NCI-H1092 (cell line): ENCODE data around the gene EIF1AD.
"Not testable (repeated sequence)": the region's sequence is repeated elsewhere in the genome, so short reads cannot be mapped to it uniquely, and the experiment has no call there.

Experiments
- DNase-seq: peaks from one replicate; lab custom pipeline; 2025; lab: John Stamatoyannopoulos, UW

The EIF1AD gene, protein sequence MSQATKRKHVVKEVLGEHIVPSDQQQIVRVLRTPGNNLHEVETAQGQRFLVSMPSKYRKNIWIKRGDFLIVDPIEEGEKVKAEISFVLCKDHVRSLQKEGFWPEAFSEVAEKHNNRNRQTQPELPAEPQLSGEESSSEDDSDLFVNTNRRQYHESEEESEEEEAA

DNA sequence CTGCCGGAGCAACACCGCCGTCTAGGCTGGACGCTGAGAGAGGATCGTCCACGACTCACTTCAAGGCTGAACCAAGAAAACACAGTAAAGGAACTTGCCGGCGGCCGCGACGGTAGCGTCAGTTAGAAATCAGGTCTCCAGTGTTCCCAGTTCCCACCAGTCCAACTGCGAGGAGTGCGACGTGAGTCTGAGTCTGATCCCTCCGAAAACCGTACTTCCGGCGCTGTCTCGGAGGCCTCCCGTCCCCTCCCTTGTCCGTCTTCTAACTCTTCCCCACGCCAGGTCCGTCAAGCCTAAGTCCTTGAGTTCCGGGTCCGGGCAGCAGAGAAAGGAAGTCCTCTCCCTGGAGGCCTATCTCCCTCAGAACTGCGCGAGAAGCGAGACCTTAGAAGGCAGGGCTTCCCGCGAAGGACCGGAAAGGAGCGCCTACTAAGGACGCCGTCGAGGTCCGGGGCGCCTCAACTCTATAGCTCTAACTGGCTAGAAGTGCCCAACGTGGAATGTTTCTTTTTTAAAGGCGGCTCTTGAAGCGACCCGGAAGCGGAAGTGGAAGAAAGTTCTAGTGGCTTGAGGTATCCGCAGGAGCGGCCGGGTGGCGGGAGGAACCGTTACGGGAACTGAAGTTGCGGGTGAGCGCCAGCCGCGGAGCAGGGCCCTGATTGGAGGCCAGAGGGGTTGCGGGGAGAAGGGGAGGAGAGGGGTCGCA, at the start of gene EIF1AD, which contains the start of gene BANF1:
EIF1AD (minus strand) TSS at position 216 of the 706 bp plus-strand sequence. CDS start 1,768 bp downstream, outside the sequence.
BANF1 (plus strand) TSS at position 562 of the 706 bp plus-strand sequence. CDS start 748 bp downstream, outside the sequence.
- peak; percentile 97 for DNase-seq

DNA sequence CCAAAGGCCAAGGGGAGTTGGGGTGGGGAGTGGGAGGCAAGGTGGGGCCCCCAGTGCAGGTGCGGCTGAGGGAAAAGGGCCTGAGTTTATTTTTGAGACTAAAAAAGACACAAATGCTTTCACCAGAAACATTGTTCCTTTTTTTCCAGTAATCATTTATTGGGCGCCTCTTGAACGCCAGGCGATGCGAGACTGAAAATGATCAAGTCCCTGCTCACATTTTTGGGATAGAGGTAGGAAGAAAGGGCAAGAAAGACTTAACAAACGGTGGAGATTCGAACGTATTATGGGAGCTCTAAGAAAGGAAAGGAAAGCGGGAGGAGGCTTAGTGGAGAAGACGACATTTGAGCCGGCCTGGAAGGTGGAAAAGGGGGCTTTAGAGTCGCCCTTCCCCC, 49.4 kb upstream of the EIF1AD start:
- DNase-seq = no peak

DNA sequence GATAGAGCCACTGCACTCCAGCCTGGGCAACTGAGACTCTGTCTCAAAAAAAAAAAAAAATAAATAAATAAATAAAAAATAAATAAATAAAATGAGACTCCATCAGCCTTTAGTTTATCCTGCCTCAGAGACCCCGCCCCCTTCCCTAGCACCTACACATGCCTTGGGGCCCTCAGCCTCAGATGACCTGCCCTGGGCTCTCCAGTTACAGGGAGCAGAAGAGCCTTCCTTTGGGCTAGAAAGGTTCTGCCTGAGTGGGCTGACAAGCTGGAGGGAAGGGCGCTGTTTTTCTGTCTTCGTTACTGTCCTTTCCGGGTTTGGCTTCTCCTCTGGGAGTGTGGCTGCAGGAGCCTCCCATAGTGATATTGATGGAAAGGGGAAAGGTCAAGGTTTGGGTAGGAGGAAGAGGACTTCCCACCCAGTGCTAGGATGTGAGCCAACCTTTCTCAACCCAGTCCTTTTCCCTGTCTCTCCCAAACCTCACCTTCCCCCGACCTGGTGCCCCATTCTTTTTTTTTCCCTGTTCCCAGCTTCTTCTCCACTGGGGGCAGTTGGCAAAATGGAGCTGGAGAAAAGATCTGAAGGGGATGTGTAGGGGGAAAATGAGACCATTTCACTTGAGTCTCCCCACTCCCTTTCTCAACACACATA, 48.7 kb upstream of the EIF1AD start:
- no peak for DNase-seq

DNA sequence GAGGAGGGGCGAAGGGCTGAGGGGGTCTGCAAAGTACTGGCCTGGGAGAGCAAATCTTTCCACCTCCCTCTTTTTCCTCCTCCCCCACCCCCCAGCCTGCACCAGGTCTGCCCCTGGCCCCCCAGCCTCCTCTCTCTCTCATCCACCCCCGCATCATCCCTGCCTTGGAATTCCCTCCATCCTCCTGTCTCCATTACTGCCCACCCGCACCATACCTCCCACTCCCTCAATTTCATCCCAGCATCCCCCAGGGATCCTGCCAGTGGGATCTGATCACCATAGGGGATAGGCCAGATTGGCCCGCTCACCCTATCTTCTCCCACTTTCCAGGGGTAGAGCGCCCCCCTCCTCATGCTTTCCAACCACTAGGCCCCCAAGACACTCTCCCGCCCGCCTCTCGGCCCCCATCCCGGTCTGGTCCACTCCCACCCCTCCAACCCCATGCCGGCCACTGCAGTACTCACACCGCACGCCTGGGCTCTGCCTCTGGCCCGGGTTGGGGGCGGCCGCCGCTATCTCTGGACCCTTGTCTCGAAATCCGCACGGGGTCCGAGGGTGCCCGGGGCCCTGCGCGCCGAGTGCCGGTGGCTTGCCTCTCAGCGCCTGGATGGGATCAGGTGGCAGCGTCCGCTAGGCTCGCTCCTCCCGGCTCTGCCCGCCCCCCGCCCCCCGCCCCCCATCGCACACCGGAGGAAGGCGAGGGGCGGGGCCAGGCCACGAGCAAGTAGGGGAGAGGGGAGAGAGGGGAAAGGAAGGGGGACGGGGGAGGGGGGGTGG, 46.8 kb upstream of the EIF1AD start, which contains the start of gene GAL3ST3:
GAL3ST3 (minus strand) TSS at position 615 of the 777 bp plus-strand sequence. CDS start 3,746 bp downstream, outside the sequence.
- DNase-seq = no peak

- DNase-seq = no peak
Measured at GRCh38 chr11:66047541-66048365, 45.8 kb upstream of the EIF1AD start.

DNA sequence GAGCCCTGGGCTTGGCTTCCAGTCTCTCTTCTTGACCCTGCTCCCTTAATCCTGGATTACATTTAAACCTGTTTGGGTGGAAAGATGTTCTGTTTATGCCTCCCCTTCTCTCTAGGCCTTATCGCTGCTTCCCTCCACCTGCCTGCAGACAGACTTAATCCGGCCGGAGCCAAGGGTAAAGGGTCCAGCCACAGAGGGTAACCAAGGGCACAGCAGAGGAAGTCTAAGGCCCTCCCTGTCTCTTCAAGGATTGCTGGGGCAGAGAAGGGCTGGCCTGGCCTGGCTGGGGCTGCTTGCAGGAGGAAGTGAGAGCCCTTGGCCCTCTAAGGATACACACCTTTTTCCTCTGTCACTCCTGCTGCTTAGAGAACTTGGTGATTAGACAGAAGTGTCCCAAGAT, 44.9 kb upstream of the EIF1AD start:
- no peak for DNase-seq

DNA sequence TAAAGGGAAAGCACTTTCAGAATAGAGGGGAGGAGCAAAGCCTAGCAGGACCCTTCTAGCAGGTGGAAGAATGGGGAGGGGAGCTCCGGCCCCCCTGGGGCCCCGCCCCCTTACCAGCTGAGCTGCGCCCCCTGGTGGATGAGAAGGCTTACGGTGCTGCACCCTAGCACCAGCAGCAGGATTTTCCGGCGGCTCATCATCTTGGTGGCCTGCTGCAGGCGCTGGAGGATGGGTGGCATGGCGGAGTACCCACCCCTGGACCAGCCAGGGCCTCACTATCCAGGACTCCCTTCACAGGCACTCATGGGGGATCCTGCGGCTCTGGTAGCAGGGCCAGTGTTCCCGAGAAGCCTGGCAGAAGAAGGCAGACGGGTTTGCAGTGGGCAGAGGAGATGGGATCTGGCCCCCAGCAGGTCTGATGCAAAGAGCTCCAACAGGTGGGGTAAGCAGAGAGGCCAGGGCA, 43.3 kb upstream of the EIF1AD start:
- peak; percentile 71 for DNase-seq

DNA sequence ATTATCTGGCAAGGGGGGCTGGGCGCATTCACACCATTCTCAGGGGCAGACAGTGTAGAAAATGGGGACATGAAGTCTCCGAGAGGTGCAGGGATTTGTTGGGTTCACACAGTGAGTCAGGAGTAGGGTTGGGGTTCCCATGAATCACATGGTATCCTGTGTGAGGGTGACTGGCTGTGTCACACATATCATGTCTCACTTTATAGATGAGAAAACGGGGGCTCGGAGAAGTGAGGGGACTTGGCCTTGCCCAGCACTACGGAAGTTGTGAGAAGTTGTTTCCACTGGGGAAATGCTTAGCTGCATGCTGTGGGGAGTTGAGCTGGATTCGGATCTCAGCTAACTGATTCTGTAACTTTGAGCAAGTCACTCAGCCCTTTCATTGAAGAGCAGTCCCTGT, 42.8 kb upstream of the EIF1AD start:
- no peak for DNase-seq

- no peak for DNase-seq
Measured at GRCh38 chr11:66042996-66043906, 41.3 kb upstream of the EIF1AD start.

GRCh38 chr11:66042227-66042995, 40.5 kb upstream of the EIF1AD start:
- DNase-seq = no peak

GRCh38 chr11:66039765-66040164, 37.8 kb upstream of the EIF1AD start:
- no peak for DNase-seq

- DNase-seq = no peak
Measured at GRCh38 chr11:66037327-66037726, 35.4 kb upstream of the EIF1AD start.

- no peak for DNase-seq
Measured at GRCh38 chr11:66036334-66036710, 34.4 kb upstream of the EIF1AD start.

DNA sequence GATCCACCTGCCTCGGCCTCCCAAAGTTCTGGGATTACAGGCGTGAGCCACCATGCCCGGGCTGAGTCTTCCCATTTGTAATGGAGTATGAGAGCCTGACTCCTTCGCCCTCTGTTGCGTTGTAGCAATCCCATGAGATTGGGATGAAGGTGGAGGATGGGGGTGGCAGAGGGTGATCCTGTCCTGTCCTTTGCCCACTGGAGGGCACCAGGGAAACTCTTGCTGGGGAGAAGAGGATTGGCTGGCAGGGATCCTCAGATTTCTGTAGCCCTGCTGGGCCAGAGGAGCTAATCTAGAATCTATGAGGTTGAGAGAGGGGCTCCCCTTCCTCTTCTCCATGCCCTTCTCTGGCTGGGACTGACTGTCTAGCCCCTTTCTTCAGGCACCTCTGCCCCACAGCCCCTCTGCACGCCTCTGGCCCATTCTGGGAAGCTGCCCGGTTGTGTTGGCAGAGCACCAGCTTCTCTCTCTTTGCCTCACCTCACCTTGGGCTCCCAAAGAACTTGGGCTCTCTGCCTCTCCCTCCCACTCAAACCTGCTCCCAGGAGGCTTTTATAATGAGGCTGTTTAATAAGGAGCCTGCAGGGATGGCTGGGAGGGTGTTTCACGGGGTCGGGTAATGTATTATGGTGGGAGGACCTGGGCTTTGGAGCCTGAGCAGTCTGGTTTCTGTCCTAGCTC, 33.8 kb upstream of the EIF1AD start:
- no peak for DNase-seq

GRCh38 chr11:66032957-66033735, 31.2 kb upstream of the EIF1AD start:
- DNase-seq = no peak

DNA sequence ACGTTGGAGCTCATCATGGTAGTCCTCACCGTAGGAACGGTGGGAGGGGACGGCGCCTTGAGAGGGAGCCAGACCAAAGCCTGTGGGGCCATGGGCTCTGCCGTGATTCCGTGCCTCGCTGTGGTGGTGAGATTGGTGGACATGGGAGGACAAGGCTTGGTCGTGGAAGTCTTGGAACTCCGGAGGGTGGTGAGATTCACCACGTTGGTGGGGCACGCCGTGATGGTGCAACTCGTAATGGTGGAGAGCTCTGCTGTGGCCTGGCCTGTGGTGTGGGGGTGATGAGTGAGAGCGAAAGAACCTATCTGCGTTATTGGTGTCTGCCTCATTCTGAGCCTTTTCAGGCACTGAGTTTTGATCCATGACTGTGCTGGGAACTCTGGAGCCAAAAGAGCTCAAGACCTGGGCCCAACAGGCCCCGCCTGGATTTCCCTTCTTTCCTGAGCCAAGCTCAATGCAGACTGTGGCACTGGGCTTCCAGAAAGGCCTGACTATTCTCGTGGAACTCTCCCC, 24.1 kb upstream of the EIF1AD start, which contains the start of gene CATSPER1:
CATSPER1 (minus strand) TSS at position 463 of the 513 bp plus-strand sequence; CDS start at position 363, 100 bp downstream.
- no peak for DNase-seq

DNA sequence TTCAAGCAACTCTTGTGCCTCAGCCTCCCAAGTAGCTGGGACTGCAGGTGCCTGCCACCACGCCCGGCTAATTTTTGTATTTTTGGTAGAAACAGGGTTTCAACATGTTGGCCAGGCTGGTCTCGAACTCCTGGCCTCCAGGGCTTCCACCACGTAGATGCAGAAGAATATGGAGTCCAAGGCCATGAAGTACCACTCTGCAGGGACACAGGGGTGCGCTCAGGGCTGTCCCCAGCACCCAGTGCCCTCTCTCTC, 21.2 kb upstream of the EIF1AD start:
- not testable (repeated sequence) for DNase-seq
